Activated CD4-positive, alpha-beta T cell treated with anti-CD3 and anti-CD28 coated beads, Interleukin-2, amount 50 U/mL, for 1 hour (primary cell): ENCODE results near the gene TP73.

ENCODE experiments used
- DNase-seq: peaks from one replicate; pipeline ENCODE4 v3.0.0-alpha.2; 2020

Gene TP73

GRCh38 chr1:3711780-3712451, 59.6 kb downstream of the TP73 start:
- DNase-seq, result no peak

- DNase-seq, result no peak
Observed at GRCh38 chr1:3712573-3713535, 60.5 kb downstream of the TP73 start.

GRCh38 chr1:3713840-3714239, 61.5 kb downstream of the TP73 start:
- DNase-seq, result no peak

GRCh38 chr1:3714284-3714741, 62.0 kb downstream of the TP73 start:
- DNase-seq, result no peak

- DNase-seq, result no peak
Observed at GRCh38 chr1:3714814-3715213, 62.5 kb downstream of the TP73 start.

- no peak for DNase-seq
Observed at GRCh38 chr1:3716351-3716750, 64.0 kb downstream of the TP73 start.

GRCh38 chr1:3717041-3717714, 64.9 kb downstream of the TP73 start:
- no peak for DNase-seq

GRCh38 chr1:3717715-3718601, 65.6 kb downstream of the TP73 start:
- DNase-seq, result no peak

GRCh38 chr1:3718764-3719163, 66.4 kb downstream of the TP73 start:
- DNase-seq, result no peak

GRCh38 chr1:3721955-3722465, 69.7 kb downstream of the TP73 start:
- DNase-seq, result no peak

- no peak for DNase-seq
Observed at GRCh38 chr1:3722846-3723245, 70.5 kb downstream of the TP73 start.

GRCh38 chr1:3724416-3725030, 72.2 kb downstream of the TP73 start:
- peak; percentile 83 for DNase-seq

GRCh38 chr1:3725366-3725765, 73.0 kb downstream of the TP73 start:
- no peak for DNase-seq

GRCh38 chr1:3727042-3727824, 74.9 kb downstream of the TP73 start:
- DNase-seq, result no peak

- DNase-seq, result no peak
Observed at GRCh38 chr1:3727825-3728776, 75.8 kb downstream of the TP73 start.

- DNase-seq, result no peak
Observed at GRCh38 chr1:3729594-3730542, 77.6 kb downstream of the TP73 start.

GRCh38 chr1:3730543-3731247, 78.4 kb downstream of the TP73 start:
- no peak for DNase-seq
